ENCODE results near the gene CCDC158.

Gene CCDC158

GRCh38 chr4:76315267-76315918 is 105.5 kb downstream of the CCDC158 start:
- H3K9me3 ChIP-seq, result peaks cover 0 to 9% (median 6%) of the 10 kb centered on the region in 3 donors
- intact Hi-C loops (cut with DNase I; ENCODE audit: low total_unique reads), result no loop called here
- no peak for TF ChIP-seq CTCF (IDR thresholded peaks at IDR 0.05)
- no peak overlapping the region for H3K27ac ChIP-seq
- H3K27me3 ChIP-seq, result no peaks in the 10 kb centered on the region
- no peak for DNase-seq
- H3K4me1 ChIP-seq, result no peaks in the 10 kb centered on the region
- H3K36me3 ChIP-seq, result peaks cover 0 to 5% (median 0%) of the 10 kb centered on the region in 3 donors
- H3K4me3 ChIP-seq, result no peak overlapping the region

GRCh38 chr4:76313547-76313946 is 107.4 kb downstream of the CCDC158 start:
- H3K36me3 ChIP-seq, result peaks cover 0 to 14% (median 13%) of the 10 kb centered on the region in 3 donors
- intact Hi-C loops (cut with DNase I; ENCODE audit: low total_unique reads), result no loop called here
- no peak overlapping the region for H3K27ac ChIP-seq
- H3K27me3 ChIP-seq, result no peaks in the 10 kb centered on the region
- H3K4me3 ChIP-seq, result no peak overlapping the region
- DNase-seq, result no peak
- peaks cover 0 to 6% (median 6%) of the 10 kb centered on the region in 3 donors for H3K9me3 ChIP-seq
- peaks cover 0 to 12% (median 3%) of the 10 kb centered on the region in 4 donors for H3K4me1 ChIP-seq
- TF ChIP-seq CTCF (IDR thresholded peaks at IDR 0.05), result no peak

- H3K4me1 ChIP-seq, result peaks cover 0 to 23% (median 13%) of the 10 kb centered on the region in 4 donors
- no peak overlapping the region for H3K4me3 ChIP-seq
- no peak for TF ChIP-seq CTCF (IDR thresholded peaks at IDR 0.05)
- H3K27me3 ChIP-seq, result no peaks in the 10 kb centered on the region
- H3K36me3 ChIP-seq, result peaks cover 0 to 14% (median 13%) of the 10 kb centered on the region in 3 donors
- no peak for DNase-seq
- H3K9me3 ChIP-seq, result peaks cover 0 to 6% (median 6%) of the 10 kb centered on the region in 3 donors
- no peak overlapping the region for H3K27ac ChIP-seq
- intact Hi-C loops (cut with DNase I; ENCODE audit: low total_unique reads), result no loop called here
Observed at GRCh38 chr4:76312457-76312856, 108.5 kb downstream of the CCDC158 start.

GRCh38 chr4:76311896-76312331 is 109.0 kb downstream of the CCDC158 start:
- Histone ChIP-seq H3K9me3 (peaks cover 0 to 6% (median 6%) of the 10 kb centered on the region in 3 donors), H3K4me1 (peaks cover 0 to 27% (median 14%) of the 10 kb centered on the region in 4 donors), H3K4me3 (no peak overlapping the region), H3K27me3 (no peaks in the 10 kb centered on the region), H3K36me3 (peaks cover 0 to 14% (median 13%) of the 10 kb centered on the region in 3 donors), H3K27ac (no peak overlapping the region)
- TF ChIP-seq CTCF (IDR thresholded peaks at IDR 0.05), result no peak
- DNase-seq, result no peak
- intact Hi-C loops (cut with DNase I; ENCODE audit: low total_unique reads), result no loop called here

- H3K9me3 ChIP-seq, result peaks cover 0 to 2% (median 0%) of the 10 kb centered on the region in 3 donors
- no peak overlapping the region for H3K27ac ChIP-seq
- intact Hi-C loops (cut with DNase I; ENCODE audit: low total_unique reads), result no loop called here
- TF ChIP-seq CTCF (IDR thresholded peaks at IDR 0.05), result no peak
- H3K27me3 ChIP-seq, result no peaks in the 10 kb centered on the region
- H3K4me1 ChIP-seq, result peaks cover 0 to 28% (median 14%) of the 10 kb centered on the region in 4 donors
- no peak overlapping the region for H3K4me3 ChIP-seq
- DNase-seq, result no peak
- H3K36me3 ChIP-seq, result peaks cover 0 to 14% (median 13%) of the 10 kb centered on the region in 3 donors
Observed at GRCh38 chr4:76310683-76311082, 110.3 kb downstream of the CCDC158 start.
